Measurements from ENCODE around the gene BRCA1. TPM values are rescaled to one million over a fixed set of nuclear protein-coding genes. Genes with fewer than 3 reads are reported as not detected.
"Not testable (repeated sequence)": the region's sequence is repeated elsewhere in the genome, so short reads cannot be mapped to it uniquely, and the experiment has no call there.

BRCA1 gene
- total RNA-seq, 4 donors from 2014 or later = 4.5 to 7.6 (median 5.8) TPM

GRCh38 chr17:43062984-43063638 lies 62.1 kb downstream of the BRCA1 start:
- no peak for DNase-seq (ENCODE audit: low spot score in 2 of 2)

GRCh38 chr17:43056051-43056450 lies 69.1 kb downstream of the BRCA1 start:
- intact Hi-C loops (cut with DNase I; ENCODE audit: low total_unique reads) = no loop called here
- TF ChIP-seq CTCF (IDR thresholded peaks at IDR 0.05) = no peak
- TF ChIP-seq POLR2A (IDR thresholded peaks at IDR 0.05) = no peak
- no peak for DNase-seq (ENCODE audit: low spot score in 2 of 2)
- no peak overlapping the region for H3K4me3 ChIP-seq (ENCODE audit: low read depth, poor library complexity, severe bottlenecking)
- WGBS, 2 donors = 95 to 96% methylated on average over 7 of the region's 7 CpGs

More at GRCh38 chr17:43062984-43063638, 62.1 kb downstream of the BRCA1 start:
- H3K4me3 ChIP-seq (ENCODE audit: low read depth, poor library complexity, severe bottlenecking) = no peak overlapping the region
- 93 to 95% methylated on average over 10 of the region's 10 CpGs for WGBS, 2 donors
- TF ChIP-seq POLR2A (IDR thresholded peaks at IDR 0.05) (no peak), CTCF (IDR thresholded peaks at IDR 0.05) (no peak)
- intact Hi-C loops (cut with DNase I; ENCODE audit: low total_unique reads) = no loop called here

GRCh38 chr17:43053008-43053407 lies 72.2 kb downstream of the BRCA1 start:
- H3K4me3 ChIP-seq (ENCODE audit: low read depth, poor library complexity, severe bottlenecking); DNase-seq (ENCODE audit: low spot score in 2 of 2); intact Hi-C loops (cut with DNase I; ENCODE audit: low total_unique reads): not testable (repeated sequence)
- 94 to 96% methylated on average over 7 of the region's 7 CpGs for WGBS, 2 donors

GRCh38 chr17:43051969-43052368 lies 73.2 kb downstream of the BRCA1 start:
- intact Hi-C loops (cut with DNase I; ENCODE audit: low total_unique reads) = no loop called here
- 96 to 100% methylated on average over 1 of the region's 1 CpG for WGBS, 2 donors
- H3K4me3 ChIP-seq (ENCODE audit: low read depth, poor library complexity, severe bottlenecking) = no peak overlapping the region
- TF ChIP-seq CTCF (IDR thresholded peaks at IDR 0.05) = no peak
- no peak for DNase-seq (ENCODE audit: low spot score in 2 of 2)

- WGBS, 2 donors = 90 to 93% methylated on average over 4 of the region's 4 CpGs
- intact Hi-C loops (cut with DNase I; ENCODE audit: low total_unique reads) = no loop called here
- TF ChIP-seq POLR2A (IDR thresholded peaks at IDR 0.05) (no peak), CTCF (IDR thresholded peaks at IDR 0.05) (no peak)
- no peak overlapping the region for H3K4me3 ChIP-seq (ENCODE audit: low read depth, poor library complexity, severe bottlenecking)
- no peak for DNase-seq (ENCODE audit: low spot score in 2 of 2)
Measured at GRCh38 chr17:43044024-43044423, 81.1 kb downstream of the BRCA1 start.

- no peak overlapping the region for H3K4me3 ChIP-seq (ENCODE audit: low read depth, poor library complexity, severe bottlenecking)
- TF ChIP-seq CTCF (IDR thresholded peaks at IDR 0.05) = no peak
- intact Hi-C loops (cut with DNase I; ENCODE audit: low total_unique reads) = no loop called here
- DNase-seq (ENCODE audit: low spot score in 2 of 2) = no peak
Measured at GRCh38 chr17:43043307-43043706, 81.9 kb downstream of the BRCA1 start.

All from lower leg skin (tissue), 4 donors.